Nephron (organoid): ENCODE data around the gene EGFLAM.

Source experiments
- H3K27ac Mint-ChIP-seq, 3 experiments: 2 replicates each; pipeline ENCODE4 v1.8.0; 2020; ENCODE audit warnings: mixed read lengths in 3 of 3, mild to moderate bottlenecking in 2 of 3, moderate library complexity in 1 of 3
- H3K27me3 Mint-ChIP-seq: 2 replicates; pipeline ENCODE4 v1.8.0; 2021; ENCODE audit warnings: low read depth, mild to moderate bottlenecking, moderate library complexity, mixed read lengths
- H3K36me3 Mint-ChIP-seq: 2 replicates; pipeline ENCODE4 v1.8.0; 2020; ENCODE audit warnings: low read depth, mixed read lengths
- H3K4me1 Mint-ChIP-seq: 2 replicates; pipeline ENCODE4 v1.8.0; 2020; ENCODE audit warnings: mixed read lengths
- H3K4me3 Mint-ChIP-seq, 3 experiments: 2 replicates each; pipeline ENCODE4 v1.8.0; 2020; ENCODE audit warnings: mild to moderate bottlenecking in 3 of 3, mixed read lengths in 3 of 3, moderate library complexity in 2 of 3
- H3K9me3 Mint-ChIP-seq: 2 replicates; pipeline ENCODE4 v1.8.0; 2020; ENCODE audit warnings: mixed read lengths
- CTCF ChIP-seq, 3 experiments: fragments of 200-600 bp; sonication (generic); IDR thresholded peaks; one replicate each; pipeline ENCODE4 v1.5.0; 2021; ENCODE audit warnings: antibody characterized with exemption in 3 of 3; ENCODE audit not compliant: unreplicated experiment in 3 of 3

Gene EGFLAM

GRCh38 chr5:38403406-38403805, 145.0 kb downstream of the EGFLAM start:
- Mint-ChIP-seq H3K27me3 (no peaks in the 10 kb centered on the region), H3K4me3 (no peak overlapping the region), H3K4me1 (no peaks in the 10 kb centered on the region), H3K36me3 (no peaks in the 10 kb centered on the region), H3K27ac (no peak overlapping the region), H3K9me3 (no peaks in the 10 kb centered on the region)
- TF ChIP-seq CTCF (IDR thresholded peaks at IDR 0.05; ENCODE audit: unreplicated experiment in 3 of 3), result no peak

GRCh38 chr5:38403877-38404635, 145.7 kb downstream of the EGFLAM start:
- Mint-ChIP-seq H3K27ac (no peak overlapping the region), H3K36me3 (no peaks in the 10 kb centered on the region), H3K27me3 (no peaks in the 10 kb centered on the region), H3K4me1 (no peaks in the 10 kb centered on the region), H3K4me3 (no peak overlapping the region), H3K9me3 (no peaks in the 10 kb centered on the region)
- no peak for TF ChIP-seq CTCF (IDR thresholded peaks at IDR 0.05; ENCODE audit: unreplicated experiment in 3 of 3)

- no peaks in the 10 kb centered on the region for H3K36me3 Mint-ChIP-seq
- H3K27ac Mint-ChIP-seq, result no peak overlapping the region
- H3K9me3 Mint-ChIP-seq, result no peaks in the 10 kb centered on the region
- no peak overlapping the region for H3K4me3 Mint-ChIP-seq
- no peak for TF ChIP-seq CTCF (IDR thresholded peaks at IDR 0.05; ENCODE audit: unreplicated experiment in 3 of 3)
- no peaks in the 10 kb centered on the region for H3K4me1 Mint-ChIP-seq
- H3K27me3 Mint-ChIP-seq, result no peaks in the 10 kb centered on the region
These were observed 146.4 kb downstream of the EGFLAM start for GRCh38 chr5:38404667-38405276.

- H3K36me3 Mint-ChIP-seq, result no peaks in the 10 kb centered on the region
- H3K27me3 Mint-ChIP-seq, result no peaks in the 10 kb centered on the region
These were observed 150.3 kb downstream of the EGFLAM start for GRCh38 chr5:38408446-38409198.

DNA sequence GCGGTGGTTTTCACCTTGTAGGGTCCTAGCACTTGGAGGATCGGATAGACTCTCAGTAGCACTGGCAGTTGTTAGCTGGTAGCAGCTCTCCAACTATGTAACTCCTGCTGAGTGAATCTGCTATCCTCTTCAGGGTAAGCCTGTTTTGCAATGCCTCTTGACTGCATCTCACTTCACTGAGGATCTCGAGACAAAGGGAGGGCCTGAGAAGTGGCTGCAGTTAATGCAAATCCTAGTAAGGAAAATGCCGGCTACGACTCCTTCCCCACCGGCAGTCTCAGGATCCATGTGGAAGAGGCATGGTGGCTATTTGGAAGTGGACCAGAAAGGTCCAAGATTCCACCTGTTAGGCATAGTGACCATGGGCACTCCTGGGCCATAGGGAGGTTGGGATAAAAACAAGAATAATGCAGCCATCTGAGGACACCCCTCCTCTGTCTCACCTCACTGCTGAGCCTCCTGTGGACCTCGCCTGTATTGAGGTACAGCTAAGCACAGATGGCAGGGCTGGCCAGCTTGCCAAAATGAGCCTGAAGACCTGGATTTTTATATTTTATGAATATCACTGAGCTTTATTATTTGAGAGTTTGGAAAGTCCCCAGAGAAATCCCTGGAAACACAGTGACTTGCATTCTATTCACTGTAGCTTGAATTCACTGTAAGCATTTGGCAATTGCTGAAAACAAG, 152.1 kb downstream of the EGFLAM start:
- H3K27me3 Mint-ChIP-seq, result peaks cover 4% of the 10 kb centered on the region

More at GRCh38 chr5:38408446-38409198, 150.3 kb downstream of the EGFLAM start:
- no peak overlapping the region for H3K27ac Mint-ChIP-seq
- no peak overlapping the region for H3K4me3 Mint-ChIP-seq
- H3K9me3 Mint-ChIP-seq, result no peaks in the 10 kb centered on the region
- H3K4me1 Mint-ChIP-seq, result no peaks in the 10 kb centered on the region
- TF ChIP-seq CTCF (IDR thresholded peaks at IDR 0.05; ENCODE audit: unreplicated experiment in 3 of 3), result no peak

More for the DNA sequence above, 152.1 kb downstream of the EGFLAM start:
- Mint-ChIP-seq H3K4me3 (no peak overlapping the region), H3K4me1 (no peaks in the 10 kb centered on the region), H3K27ac (no peak overlapping the region), H3K9me3 (no peaks in the 10 kb centered on the region), H3K36me3 (no peaks in the 10 kb centered on the region)
- no peak for TF ChIP-seq CTCF (IDR thresholded peaks at IDR 0.05; ENCODE audit: unreplicated experiment in 3 of 3)
